HG03460 (cell line): ENCODE results near the gene C9.
"Not testable (repeated sequence)": the region's sequence is repeated elsewhere in the genome, so short reads cannot be mapped to it uniquely, and the experiment has no call there.

Experiments used
- ATAC-seq: cut with Tn5 transposase; IDR thresholded peaks from one replicate; pipeline ENCODE4 v1.9.1; 2021; ENCODE audit not compliant: unreplicated experiment

Gene C9

GRCh38 chr5:39364367-39364766 lies at the start of gene C9:
C9 (minus strand) TSS chr5:39364495; CDS start chr5:39364464, 31 bp downstream.
- ATAC-seq, result no peak

DNA sequence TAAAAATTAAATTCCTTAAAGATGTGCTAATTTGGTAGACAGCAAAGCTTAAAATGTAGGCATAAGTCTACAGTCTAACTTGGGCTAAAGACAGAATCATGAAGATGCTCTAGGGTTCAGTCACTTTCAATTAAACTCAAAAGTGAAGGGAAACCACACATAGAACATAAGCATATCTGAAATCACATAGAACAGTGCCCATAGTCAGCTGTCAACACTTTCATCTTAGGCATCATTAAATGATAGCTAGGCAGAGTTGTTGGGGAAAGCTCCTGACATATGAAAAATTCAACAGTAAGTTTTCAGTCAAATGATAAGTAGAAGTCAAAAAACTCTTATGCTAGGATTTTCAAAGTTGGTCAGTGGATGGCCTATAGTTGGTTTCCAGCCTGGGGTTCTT lies 49.5 kb upstream of the C9 start:
- no peak for ATAC-seq

DNA sequence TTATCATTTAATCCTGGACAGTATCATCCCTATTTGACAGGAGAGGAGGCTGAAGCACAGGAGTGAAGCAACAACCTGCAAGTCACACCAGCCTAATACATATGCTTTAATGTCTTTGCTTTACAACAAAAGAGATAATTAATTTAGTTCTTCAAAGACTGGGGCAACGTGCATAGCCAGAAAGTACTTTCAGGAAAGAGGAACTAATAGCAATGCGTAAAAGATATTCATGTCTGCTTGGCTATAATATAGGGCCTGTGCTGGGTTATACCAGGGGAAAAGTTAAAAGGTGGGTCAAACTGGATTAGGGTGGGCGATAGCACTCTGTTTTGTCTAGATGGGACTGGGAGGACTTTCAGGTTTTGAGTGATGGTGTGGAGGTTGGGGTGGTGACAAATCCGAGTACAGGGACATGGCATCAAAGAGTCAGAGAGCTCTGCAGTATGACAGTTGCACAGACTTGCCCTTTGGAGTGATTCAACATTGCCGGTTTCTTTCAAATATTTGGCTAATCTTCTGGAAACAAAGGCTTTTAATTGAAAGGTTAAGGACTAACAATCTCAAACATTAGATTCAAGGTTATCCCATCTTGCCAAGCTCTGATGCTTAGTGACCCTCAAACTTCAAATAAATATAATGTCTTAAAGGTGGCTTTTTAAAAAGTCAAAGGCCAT lies 48.6 kb upstream of the C9 start:
- ATAC-seq, result no peak

DNA sequence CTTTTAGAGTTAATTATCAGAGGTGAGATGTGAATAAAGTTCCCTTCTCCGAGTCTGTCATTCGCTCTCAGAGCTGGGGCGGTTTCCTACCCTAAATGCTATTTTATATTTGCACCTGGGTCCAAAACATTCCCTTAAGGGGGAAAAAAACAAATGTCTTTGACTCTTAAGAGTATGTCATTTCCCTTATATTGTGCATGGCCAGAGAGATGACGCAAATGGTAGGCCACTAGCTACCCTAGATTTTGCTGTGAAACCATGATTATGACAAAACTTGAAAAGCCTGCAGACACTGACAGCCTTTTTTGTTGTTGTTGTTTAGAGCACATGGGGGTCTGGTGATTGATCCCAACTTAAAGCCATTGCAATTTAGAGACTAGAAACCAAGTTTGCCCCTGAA lies 47.7 kb upstream of the C9 start:
- ATAC-seq, result no peak

DNA sequence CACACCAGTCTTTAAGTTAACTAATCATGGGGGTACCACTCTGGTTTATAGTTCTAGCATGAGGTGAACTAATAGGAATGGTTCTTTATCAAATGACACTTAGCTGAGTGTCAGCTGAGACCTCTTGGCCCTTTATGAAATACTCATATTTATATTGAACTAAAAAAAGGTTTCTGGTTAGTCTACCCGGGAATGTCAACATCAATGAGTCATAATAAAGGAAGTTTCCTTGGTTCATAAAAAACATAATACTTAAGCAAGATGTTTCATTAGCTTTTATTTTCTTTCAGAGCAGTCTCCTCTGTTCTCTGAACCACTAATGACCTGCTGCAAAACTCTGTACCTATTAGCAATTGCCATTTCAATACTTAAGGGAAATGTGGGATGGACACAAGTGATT lies 46.8 kb upstream of the C9 start:
- ATAC-seq, result no peak

GRCh38 chr5:39409033-39409432 lies 44.7 kb upstream of the C9 start:
- ATAC-seq, result no peak

GRCh38 chr5:39405083-39405843 lies 41.0 kb upstream of the C9 start:
- no peak for ATAC-seq

DNA sequence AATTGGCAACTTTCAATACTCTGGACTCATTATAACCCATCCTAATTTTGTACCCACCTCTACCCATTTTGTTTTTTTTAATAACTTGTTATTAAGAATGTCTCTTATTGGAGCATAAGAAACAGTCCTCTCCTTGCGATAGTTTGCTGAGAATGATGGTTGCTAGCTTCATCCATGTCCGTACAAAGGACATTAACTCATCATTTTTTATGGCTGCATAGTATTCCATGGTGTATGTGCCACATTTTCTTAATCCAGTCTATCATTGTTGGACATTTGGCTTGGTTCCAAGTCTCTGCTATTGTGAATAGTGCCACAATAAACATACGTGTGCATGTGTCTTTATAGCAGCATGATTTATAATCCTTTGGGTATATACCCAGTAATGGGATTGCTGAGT lies 39.5 kb upstream of the C9 start:
- ATAC-seq, result not testable (repeated sequence)

- not testable (repeated sequence) for ATAC-seq
These were observed 37.8 kb upstream of the C9 start for GRCh38 chr5:39402140-39402539.

GRCh38 chr5:39400713-39401578 lies 36.7 kb upstream of the C9 start:
- ATAC-seq, result no peak

DNA sequence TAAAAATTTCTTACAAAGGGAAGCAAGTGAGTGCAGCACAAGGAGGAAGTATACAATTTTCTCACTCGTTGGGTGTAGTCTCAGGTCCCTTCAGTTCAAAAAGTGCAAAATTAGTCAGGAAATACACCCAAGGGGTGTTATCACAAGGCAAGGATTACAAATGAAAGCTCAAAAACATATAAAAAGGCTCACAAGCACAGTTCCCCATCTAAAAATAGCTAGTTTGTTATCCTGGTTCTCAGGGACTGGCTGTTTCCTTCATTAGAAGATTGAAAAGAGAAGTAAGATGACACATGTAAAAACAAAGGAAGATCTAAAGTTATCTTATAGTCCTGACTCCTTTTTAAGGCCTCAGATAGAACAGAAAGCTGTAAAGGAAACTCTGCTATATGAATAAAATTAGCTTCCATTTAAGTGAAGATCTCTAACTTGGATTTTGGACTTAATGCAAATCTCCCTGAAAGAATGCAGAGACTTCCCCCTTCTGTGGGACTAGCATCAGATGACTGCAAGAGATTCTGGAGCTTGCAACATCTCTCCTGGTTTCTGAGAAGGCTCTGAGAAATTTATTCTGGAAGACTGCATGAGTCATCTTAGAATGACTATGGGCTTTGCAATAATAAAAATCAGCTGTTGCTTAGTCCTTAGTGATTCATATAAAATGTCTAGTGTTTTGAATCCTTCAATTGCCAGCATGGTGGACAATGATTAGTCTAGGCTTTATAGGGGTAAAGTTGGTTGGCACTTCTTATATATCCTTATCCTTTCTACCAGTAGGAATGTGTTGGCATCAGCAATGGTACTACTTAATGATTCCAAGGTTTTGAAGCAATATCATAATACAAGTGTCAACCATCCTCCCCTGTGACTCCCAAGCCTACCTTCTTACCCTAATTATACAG lies 35.1 kb upstream of the C9 start:
- no peak for ATAC-seq

DNA sequence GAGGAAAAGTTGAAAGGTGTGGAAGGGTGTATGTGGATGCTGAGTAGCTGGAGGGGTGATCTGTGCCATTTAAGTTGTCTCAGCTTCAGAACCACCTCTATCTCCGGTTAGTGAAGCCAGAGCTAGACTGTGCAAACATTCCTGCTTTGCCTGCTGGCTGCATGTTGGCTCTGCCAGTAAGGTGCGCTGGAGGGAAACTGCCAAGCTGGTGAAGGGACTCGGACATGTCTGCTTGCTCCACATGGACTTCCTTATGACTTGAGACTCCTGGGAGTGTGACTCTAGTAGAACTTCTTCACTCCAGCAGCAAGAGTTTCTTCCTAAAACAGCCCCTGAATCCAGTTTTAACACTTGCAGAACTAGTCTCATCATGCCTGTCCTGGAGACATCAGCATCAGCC lies 32.5 kb upstream of the C9 start:
- no peak for ATAC-seq

- ATAC-seq, result no peak
These were observed 31.2 kb upstream of the C9 start for GRCh38 chr5:39395521-39395920.

GRCh38 chr5:39394946-39395345 lies 30.7 kb upstream of the C9 start:
- no peak for ATAC-seq

DNA sequence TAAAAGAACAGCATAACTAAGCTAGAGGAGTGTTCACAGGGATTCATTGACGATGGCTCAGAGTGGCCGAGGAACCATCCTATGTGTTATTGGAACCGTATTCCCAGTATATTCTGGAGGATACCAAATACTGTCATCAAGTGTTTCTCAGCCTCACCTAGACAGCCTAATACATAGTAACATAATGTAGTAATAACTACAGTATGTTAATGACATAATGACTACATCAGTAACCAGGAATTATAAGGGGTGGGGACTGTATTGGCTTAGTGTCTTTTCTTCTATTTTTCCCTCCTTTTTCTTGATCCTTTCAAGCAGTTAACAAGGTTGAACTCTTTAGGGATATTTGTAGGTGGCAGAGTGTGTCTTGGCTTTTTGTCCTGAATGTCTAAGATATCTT lies 26.6 kb upstream of the C9 start:
- ATAC-seq, result no peak

- no peak for ATAC-seq
These were observed 23.0 kb upstream of the C9 start for GRCh38 chr5:39387293-39387692.

- ATAC-seq, result no peak
These were observed 20.0 kb upstream of the C9 start for GRCh38 chr5:39384271-39384670.

GRCh38 chr5:39381376-39381775 lies 17.1 kb upstream of the C9 start:
- no peak for ATAC-seq

- ATAC-seq, result no peak
These were observed 15.4 kb upstream of the C9 start for GRCh38 chr5:39379693-39380092.

- ATAC-seq, result no peak
These were observed 13.3 kb upstream of the C9 start for GRCh38 chr5:39377613-39378012.

DNA sequence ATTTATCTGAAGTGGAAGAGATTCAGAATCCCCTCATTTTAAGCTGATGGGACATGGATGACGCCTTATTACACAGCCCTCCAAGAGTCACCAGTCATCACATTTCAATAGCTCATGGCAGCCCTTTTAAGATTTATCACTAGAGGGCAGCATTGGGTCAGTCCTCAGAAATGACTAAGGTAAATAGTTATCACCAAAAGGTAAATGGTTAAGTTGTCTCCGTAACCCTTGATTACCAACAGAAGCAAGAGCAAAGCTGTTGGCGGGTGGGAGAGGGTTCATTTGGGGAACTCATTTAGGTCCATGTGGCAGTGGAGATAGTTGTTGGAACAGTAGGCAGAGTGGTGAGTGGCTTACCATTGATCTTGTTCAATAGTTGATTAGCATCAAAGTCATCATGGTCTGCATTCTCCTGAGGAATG lies 12.0 kb upstream of the C9 start:
- peak; percentile 86 for ATAC-seq
